Measurements from ENCODE around the gene TPP1. TPM values are rescaled to one million over a fixed set of nuclear protein-coding genes. Genes with fewer than 3 reads are reported as not detected.

Gene TPP1
- total RNA-seq, result 100 TPM

DNA sequence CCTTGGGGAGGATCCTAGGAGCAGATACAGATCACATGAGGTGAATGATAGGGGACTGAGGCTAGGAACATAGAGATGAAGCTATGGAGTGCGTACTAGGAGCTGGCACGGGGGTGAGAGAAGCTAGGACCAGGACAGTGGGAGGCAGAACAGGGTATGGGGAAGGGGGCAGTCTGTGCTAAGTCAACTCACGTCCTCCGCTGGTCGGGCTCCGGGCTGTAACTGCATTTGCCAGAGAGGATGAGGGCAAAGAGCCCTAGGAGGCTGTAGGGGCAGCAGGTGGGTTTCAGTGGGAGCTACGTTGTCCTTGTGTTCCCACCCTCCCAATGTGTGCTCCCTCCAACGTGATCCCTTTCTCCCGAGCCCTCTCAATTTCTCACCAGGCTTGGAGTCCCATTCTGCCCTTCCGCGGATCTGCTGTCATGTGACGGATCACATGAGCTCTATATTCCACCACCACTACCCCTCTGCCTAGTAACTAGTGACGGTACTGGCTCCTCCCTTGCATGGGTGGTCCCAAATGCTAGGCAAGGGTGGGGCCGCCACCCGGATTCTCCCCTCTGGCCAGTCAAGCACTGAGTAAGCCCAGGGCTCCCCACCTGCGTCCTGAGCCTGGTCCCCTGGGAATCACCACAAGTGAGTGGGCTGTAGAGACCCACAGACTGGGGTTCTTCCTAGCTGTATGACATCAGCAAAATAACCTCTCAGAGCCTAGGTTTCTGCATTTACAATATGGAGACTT, at the start of gene TPP1:
Gene TPP1 (minus strand): TSS at position 419 of the 742 bp plus-strand sequence. CDS start 22 bp downstream, at position 397.
- ATAC-seq (peak; percentile 98), DNase-seq (ENCODE audit: low spot score) (peak; percentile 96)
- intact Hi-C loops (cut with DNase I), result loop anchor here (5.0 kb wide), 1 partner anchor 63 kb away; the partner anchor contains the start of gene MRPL17

DNA sequence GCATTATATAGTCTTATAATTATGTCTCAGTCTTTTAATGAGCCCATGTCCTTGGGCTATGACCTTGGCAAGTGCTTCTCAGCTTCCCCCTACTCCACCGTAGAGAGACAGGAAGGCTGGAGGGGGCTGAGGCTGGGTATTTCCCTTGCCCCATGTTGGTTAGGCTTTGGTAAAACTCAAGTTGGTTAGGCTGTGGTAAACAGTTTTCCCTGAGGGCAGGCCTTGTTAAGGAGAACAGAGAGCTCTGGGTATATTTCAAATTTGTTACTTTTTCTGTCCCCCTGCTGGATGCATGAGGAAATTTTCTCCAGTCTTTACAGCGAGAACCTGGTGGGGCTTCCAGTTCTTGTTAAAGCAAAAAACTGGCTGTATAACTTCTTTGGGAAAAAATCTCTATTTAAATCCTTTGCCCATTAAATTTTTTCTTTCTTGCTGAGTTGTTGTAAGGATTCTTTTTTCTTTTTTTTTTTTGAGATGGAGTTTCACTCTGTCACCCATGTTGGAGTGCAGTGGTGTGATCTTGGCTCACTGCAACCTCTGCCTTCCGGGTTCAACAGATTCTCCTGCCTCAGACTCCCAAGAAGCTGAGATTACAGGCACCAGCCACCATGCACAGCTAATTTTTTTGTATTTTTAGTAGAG, 48.6 kb upstream of the TPP1 start:
- peak; percentile 71 for ATAC-seq
- intact Hi-C loops (cut with DNase I), result no loop called here

DNA sequence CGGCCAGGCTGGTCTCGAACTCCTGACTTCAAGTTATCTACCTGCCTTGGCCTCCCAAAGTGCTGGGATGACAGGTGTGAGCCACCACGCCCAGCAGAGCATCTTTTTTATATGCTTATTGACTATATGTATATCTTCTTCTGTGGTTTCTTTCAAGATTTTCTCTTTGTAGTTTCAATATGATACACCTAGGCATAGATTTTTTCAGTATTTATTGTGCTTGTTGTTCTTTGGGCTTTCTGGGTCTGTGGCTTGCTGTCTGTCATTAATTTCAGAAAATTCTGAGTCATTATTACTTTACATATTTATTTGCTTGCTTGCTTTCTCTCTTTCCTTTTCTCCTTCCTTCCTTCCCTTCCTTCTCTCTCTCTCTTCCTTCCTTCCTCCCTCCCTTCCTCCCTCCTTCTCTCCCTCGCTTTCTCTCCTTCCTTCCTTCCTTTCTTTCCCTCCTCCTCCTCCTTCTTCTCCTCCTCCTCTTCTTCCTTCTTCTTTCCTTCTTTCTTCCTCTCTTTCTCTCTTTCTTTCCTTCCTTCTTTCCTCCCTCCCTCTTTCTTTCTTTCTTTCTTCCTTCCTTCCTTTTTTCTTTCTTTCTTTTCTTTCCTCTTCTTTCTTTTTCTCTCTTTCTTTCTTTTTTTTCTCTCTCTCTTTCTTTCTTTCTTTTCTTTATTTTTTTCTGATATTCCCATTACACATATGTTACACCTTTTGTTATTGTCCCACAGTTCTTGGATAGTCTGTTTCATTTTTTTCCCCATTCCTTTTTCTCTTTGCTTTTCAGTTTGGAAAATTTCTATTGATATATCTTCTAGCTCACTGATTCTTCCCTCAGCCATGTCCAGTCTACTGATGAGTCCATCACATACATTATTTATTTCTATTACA, 47.3 kb upstream of the TPP1 start:
- intact Hi-C loops (cut with DNase I), result no loop called here
- DNase-seq (ENCODE audit: low spot score) (no peak), ATAC-seq (no peak)

More for the DNA sequence above, 48.6 kb upstream of the TPP1 start:
- no peak for DNase-seq (ENCODE audit: low spot score)

DNA sequence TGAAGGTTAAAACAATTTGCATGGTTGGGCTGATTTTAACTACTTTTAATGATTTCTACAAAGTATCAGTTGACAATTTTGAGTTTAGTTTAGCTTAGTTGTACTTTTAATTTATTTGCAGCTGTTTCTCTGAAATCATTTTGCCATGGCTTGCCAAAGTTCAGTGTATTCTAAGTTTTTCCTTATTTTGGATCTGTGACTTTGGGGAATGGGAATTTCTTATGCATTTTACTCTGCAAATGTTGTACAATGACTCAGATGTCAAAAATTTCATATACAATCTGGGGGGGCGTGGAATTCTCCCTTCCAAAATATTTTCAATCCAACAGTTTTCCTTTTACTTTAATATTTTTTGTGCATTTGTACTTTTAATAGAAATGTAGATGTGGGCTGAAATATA, 45.3 kb upstream of the TPP1 start:
- ATAC-seq (no peak), DNase-seq (ENCODE audit: low spot score) (no peak)
- intact Hi-C loops (cut with DNase I), result no loop called here

DNA sequence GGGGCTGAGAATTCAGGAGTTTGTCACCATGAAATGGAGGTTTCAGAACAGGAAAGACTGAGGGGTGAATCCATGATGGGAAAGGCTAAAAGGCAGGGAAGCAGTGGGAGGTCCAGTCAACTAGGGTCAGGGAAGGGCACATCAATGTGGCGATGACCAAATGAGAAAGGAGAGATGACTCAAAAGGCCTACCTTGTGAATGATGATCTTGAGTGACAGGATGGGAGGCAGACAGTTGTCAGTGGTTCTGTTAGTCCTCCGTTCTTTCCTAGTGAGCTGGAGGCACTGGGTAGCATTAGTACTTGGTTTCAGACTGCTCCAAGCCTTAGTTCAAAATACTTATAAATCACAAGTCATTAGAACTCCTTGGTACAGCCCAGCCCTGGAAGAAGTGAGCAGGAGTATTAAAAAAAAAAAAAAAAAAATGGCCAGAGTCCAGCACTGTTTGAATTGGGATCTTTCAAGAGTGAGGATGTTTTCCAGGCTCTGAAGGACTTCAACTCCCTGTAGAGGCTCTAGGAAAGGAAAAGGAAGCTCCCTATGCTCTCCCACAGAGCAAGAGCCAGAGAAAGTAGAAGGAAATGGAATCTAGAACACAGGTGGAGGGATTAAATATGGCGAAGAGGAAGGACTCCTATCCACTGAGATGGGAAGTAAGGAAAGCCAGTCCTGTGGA, 44.7 kb upstream of the TPP1 start:
- peak; percentile 56 for ATAC-seq
- intact Hi-C loops (cut with DNase I), result no loop called here
- no peak for DNase-seq (ENCODE audit: low spot score)

DNA sequence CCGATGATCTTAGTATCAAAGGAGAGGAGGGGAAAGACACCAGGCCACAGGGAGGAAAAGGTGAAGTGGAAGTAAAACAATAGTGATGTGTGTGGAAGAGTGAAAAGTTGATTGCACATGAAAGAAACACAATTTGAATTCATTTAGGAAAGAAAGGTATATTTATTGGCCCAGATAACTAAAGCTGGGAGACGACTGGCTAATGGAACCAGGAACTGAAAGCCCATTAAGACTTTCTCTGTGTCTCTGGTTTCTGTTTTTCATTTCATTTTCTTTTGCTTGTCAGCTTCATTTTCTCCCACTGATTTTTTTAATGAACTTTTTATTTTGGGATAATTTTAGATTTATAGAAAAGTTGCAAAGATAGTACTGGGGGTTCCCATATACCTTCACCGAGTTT, 41.5 kb upstream of the TPP1 start:
- intact Hi-C loops (cut with DNase I), result no loop called here
- no peak for ATAC-seq
- no peak for DNase-seq (ENCODE audit: low spot score)

DNA sequence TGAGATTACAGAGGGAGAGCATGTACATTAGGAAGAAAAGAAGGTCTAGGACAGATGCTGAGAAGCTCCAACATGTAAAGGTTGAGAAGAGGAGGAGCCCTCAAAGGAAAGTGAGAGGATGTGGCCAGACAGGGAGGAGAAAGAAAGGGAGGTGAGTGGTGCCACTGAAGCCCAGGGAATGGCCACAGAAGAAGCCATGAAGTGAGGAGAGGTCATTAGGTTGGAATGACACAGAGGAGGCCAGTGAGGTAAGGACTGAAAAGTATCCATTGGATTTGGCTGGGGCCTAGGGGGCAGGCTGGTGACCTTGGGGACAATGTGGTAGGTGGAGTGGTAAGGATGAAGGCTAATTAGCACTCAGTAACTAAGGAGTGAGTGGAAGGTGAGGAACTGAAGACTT, 39.4 kb upstream of the TPP1 start:
- intact Hi-C loops (cut with DNase I), result no loop called here
- ATAC-seq (no peak), DNase-seq (ENCODE audit: low spot score) (no peak)

DNA sequence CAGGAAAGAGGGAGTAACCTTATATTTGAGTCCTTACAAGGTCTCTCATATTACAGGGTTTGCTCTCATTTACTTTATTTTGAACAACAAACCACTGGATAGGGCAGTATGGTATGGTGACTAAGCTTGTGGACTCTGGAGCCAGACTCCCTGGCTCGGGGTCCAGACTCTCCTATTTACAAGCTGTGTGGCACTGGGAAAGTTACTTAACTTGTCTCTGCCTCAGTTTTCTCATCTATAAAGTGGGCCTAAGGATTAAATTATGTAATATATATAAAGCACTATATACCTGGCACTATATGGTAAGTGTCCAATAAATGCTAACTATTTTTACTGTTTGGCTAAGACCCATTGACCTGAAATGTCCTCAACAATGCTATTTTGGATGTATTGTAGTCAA, 38.1 kb upstream of the TPP1 start:
- ATAC-seq, result no peak
- no peak for DNase-seq (ENCODE audit: low spot score)
- intact Hi-C loops (cut with DNase I), result no loop called here

DNA sequence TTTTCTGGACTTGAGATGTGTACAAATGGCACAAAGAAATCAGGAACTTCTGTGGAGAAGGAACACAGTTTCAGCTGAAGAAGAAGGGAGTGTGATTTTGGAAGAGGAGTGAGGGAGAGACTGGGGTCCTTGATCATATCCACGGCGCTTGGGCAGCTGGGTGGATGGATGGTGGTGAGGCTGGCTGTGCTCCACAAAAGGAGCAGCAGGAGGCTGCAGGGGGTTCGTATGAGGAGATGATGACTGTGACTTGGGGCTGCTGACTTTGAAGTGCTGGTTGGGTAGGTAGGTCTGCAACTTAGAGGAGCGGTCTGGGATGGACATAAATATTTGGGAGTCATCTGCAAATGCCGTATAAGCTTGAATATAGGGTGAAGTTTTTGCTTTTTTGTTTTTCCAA, 37.7 kb upstream of the TPP1 start:
- intact Hi-C loops (cut with DNase I), result no loop called here
- ATAC-seq, result no peak
- DNase-seq (ENCODE audit: low spot score), result no peak

DNA sequence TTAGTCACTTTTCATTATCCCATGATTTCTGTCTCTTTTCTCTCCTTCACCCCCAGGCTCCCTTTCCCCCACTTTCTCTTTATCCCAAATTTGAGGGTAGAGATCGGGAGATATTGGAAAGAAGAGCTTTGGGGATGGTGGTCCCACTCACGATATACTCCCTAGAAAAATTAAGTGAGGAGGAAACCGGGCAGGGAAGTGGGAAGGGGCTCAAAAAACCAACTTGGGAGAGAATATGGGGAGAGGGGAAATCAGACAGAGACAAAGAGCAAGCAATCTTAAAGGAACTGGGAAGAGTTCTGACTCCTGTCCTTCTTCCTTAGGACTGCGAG, 37.3 kb upstream of the TPP1 start:
- DNase-seq (ENCODE audit: low spot score) (no peak), ATAC-seq (no peak)
- intact Hi-C loops (cut with DNase I), result no loop called here

DNA sequence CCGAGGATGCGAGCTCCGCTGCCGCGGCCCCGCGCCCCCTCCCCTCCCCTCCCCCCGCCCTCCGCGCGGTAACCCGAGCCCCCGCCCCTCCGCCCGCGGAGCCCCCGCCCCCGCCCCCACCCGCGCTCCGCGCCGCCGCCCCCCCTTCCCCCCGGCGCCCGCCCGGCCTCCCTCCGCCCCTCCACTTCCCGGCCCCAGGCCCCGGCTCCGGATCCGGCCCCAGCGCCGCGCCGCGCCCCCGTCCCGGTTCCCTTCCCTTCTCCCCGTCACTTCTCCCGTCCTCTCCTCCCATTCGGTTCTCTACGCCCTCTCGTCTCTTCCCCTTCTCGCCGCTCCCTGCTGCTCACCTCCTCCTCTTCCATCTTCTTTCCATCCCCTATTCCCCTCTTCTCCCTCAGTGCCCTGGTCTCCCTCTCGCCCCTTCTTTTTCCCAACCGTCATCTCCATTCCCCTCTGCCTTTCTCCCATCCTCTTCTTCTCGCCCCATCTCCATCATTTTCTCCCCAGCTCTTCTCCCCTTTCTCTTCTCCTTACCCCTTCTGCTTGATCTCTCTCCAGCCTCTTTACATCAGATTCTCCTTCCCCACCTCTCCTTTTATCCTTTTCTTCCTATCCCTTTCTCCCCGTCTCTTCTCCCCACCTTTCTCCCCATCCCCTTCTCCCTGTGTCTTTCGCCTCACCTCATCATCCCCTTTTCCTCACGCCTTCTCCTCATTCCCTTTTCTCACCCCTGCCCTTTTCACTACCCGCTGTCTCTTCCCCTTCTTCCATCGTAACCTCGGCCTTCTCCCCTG, 36.8 kb upstream of the TPP1 start, which contains the start of gene DCHS1:
Gene DCHS1 (minus strand): TSS at position 20 of the 794 bp plus-strand sequence. CDS start 14,196 bp downstream, outside the sequence.
- intact Hi-C loops (cut with DNase I), result no loop called here
- ATAC-seq (peak; percentile 47), DNase-seq (ENCODE audit: low spot score) (no peak)

DNA sequence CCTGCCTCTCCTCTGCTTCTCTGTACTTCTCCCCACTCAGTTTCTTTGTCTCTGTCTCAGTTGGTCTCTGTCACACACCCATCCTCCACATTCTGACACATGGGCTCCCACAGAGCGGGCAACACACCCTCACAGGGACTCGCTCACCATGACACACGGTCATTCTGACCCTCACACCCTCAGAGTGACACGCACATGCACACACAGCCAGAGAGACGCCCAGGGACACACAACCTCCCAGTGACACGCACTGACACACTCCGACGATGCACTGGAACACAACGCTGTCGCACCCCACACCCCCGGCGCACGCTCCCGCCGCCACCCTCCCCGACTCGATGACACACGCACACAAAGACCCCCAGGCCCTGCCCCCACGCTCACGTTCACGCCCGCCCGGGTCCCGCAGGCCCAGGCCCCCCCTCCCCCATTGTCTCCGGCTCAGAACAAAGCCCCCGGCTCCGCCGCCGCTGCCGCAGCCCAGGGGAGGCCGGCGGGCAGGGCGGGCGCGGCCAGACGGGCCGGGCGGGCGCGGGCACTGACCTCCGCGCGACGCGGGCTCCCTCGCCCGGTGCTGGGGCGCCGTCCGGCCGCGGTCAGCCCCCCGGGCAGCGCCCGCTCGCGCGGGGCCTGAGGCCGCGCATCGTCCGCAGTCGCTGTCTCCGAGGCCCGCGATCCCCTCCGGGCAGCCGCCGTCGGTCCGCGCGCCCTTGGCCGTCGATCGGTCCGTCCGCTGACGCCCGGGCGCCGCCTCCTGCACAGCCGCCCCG, 36.0 kb upstream of the TPP1 start:
- no peak for DNase-seq (ENCODE audit: low spot score)
- intact Hi-C loops (cut with DNase I), result no loop called here
- ATAC-seq, result peak; percentile 56

DNA sequence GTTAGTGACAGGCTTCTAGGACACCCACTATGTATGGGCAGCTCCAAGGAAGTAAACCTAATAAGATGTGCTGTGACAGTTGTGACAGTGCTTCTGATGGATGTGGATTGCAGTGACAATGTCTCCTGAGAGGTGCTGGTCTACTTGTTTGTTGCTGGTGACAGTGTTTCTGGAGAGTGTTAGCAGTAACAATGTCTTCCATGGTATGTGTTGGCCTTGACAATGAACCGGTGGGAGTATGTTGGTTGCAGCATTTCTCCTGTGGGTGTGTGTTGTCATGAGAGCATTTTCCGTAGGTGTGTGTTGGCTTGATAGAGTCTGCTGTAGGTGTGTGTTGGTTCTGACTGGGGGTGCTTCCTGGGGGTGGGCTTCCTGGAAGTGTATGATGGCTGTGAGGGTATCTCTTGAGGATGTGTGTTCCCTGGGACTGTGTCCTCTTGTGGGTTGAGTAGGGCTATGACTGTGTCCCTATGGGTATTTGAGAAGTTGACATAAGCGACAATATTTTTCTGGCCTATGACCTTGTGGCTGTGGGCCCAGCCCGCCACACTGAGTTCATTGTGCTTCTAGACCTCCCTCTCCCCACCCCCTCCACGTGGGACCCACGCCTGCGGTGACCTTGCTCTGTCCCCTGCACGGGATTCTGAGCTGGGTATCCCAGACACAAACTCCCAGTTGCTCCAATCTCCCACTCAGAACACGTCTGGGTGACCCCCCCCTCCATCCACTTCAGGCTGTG, 35.2 kb upstream of the TPP1 start:
- DNase-seq (ENCODE audit: low spot score), result peak; percentile 77
- peak; percentile 84 for ATAC-seq
- intact Hi-C loops (cut with DNase I), result no loop called here

DNA sequence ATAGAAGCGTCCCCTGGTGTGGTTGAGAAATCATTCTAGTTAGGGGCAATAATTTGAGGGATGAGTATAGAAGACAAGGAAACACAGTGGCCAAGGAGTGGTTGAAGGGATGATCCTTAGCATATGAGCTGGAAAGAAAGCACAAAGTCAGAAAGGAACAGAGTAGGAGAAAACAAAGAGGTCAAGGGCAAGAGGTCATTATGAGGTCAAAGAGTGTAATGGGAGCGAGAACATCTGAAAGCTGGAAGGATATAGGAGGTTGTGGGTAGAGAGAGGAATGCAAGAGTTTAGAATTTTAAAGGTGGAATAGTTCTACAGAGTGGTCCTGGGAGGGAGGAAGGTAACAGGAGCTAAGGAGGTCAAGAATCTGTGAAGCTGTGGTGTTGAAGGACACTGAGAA, 34.4 kb upstream of the TPP1 start:
- DNase-seq (ENCODE audit: low spot score) (no peak), ATAC-seq (no peak)
- intact Hi-C loops (cut with DNase I), result no loop called here

DNA sequence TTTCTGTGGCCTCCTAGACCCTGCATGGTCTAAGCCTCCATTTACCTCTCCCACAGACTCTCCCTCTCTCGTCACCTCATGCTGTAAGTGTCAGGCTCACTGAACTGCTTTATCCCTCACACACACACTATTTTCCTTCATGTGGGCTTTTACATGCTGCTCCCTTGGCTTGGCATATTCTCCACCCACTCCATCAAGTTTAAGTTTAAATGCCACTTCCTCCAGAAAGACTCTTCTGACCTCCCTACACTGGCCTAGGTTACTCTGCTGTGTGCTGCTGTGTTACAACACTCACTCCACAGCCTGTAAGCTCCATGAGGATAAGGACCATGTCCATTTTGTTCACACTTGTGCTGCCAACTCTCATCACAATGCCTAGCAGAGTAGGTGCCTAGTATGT, 33.9 kb upstream of the TPP1 start:
- ATAC-seq (no peak), DNase-seq (ENCODE audit: low spot score) (no peak)
- intact Hi-C loops (cut with DNase I), result no loop called here

DNA sequence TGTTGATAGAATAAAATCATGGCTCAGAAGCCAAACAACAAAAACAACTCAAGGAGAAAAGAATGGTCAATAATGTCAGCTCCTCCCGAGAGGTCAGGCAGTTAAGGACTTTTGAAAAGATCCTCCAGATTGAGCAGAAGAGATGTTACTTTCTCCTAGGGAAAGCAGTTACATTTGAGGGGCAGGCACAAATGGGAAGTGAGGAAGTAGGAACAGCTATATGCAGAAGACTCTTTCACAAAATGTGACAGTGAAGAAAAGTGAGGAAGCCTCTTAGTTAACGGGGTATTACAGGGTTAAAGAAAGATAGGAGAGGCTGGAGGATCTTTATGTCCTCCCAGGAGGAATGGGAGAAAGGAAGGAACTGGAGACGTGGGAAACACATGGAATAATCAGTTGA, 33.0 kb upstream of the TPP1 start:
- DNase-seq (ENCODE audit: low spot score) (no peak), ATAC-seq (no peak)
- intact Hi-C loops (cut with DNase I), result no loop called here

DNA sequence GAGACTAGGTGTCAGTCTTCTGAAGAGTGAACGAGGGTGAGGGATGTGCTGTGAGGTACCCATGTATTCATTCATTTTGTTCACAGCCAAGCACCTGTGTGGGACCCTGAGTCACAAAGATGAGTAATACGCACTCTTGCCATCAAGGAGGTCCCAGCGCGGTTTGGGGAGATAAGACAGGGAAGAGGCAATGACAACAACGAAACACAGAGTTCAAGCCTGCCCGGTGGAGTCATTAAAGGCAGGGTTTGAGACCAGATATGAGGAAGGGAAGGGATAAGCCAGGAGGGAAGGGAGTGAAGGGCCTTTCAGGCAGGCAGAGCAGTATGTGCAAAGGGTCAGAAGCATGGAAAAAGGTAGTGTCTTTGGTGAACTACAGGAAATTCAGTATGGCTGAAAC, 31.8 kb upstream of the TPP1 start:
- ATAC-seq (no peak), DNase-seq (ENCODE audit: low spot score) (no peak)
- intact Hi-C loops (cut with DNase I), result no loop called here
